GM12878 (cell line): ENCODE measurements around the gene MAPK1. TPM values are rescaled to one million over a fixed set of nuclear protein-coding genes. Genes with fewer than 3 reads are reported as not detected.

Source experiments
- ATAC-seq: fragments of 200-7000 bp; cut with Tn5 transposase; 3 replicates; pipeline ENCODE4 v1.9.1; 2020; ENCODE audit warnings: mild to moderate bottlenecking, moderate library complexity
- BruUV-seq: library from RNA; stranded (reverse); fragments of 400-500 nt; replicated peaks from 2 replicates; lab custom pipeline; 2021; lab: Mats Ljungman, UMichigan
- CTCF ChIA-PET: fragments of 300-600 bp; sonication (Branson Sonifier 250); formaldehyde crosslinking; extraction: SDS; loops from one replicate; lab custom pipeline; 2021; ENCODE audit warnings: inconsistent platforms; lab: Yijun Ruan, JAX
- POLR2A ChIA-PET: fragments of 350-600 bp; formaldehyde crosslinking; extraction: SDS; loops from one replicate; lab custom pipeline; 2021; ENCODE audit warnings: inconsistent platforms; lab: Charles Lee
- RAD21 ChIA-PET: fragments of 300-600 bp; sonication (Branson Sonifier 250); formaldehyde crosslinking; loops from one replicate; lab custom pipeline; 2023; ENCODE audit warnings: antibody characterized with exemption; ENCODE audit not compliant: unreplicated experiment; lab: Charles Lee
- SMC1A ChIA-PET: fragments of 300-600 bp; sonication (Branson Sonifier 250); formaldehyde crosslinking; loops from one replicate; lab custom pipeline; 2023; ENCODE audit not compliant: unreplicated experiment, uncharacterized antibody; lab: Charles Lee
- DNase-seq: peaks from one replicate; pipeline ENCODE4 v3.0.0-alpha.2; 2011; ENCODE audit warnings: low read depth, low spot score
- FAIRE-seq: peaks from 3 replicates; lab custom pipeline; 2011; peaks lifted over from hg19 to GRCh38; lab: Jason Lieb, UNC
- H2AFZ ChIP-seq: 2 replicates; pipeline ENCODE4 v1.6.0; 2011; ENCODE audit warnings: low read depth, low read length, control low read depth; ENCODE audit not compliant: control insufficient read depth
- H3K27ac ChIP-seq: 2 replicates; pipeline ENCODE4 v1.5.1; 2011; ENCODE audit warnings: control low read depth; ENCODE audit not compliant: control insufficient read depth, insufficient read depth
- H3K27me3 ChIP-seq, 2 experiments: replicated peaks in 1 of 2; 2 replicates each; pipeline versions ENCODE4 v1.6.0 to v1.6.1; 2011; ENCODE audit warnings: low read length in 1 of 2; ENCODE audit not compliant: control insufficient read depth in 2 of 2, insufficient read depth in 2 of 2
- H3K36me3 ChIP-seq, 2 experiments: 2 replicates each; pipeline ENCODE4 v1.5.1; 2011; ENCODE audit warnings: low read length in 1 of 2; ENCODE audit not compliant: control insufficient read depth in 2 of 2, insufficient read depth in 2 of 2
- H3K4me1 ChIP-seq: 2 replicates; pipeline ENCODE4 v1.6.1; 2011; ENCODE audit warnings: mild to moderate bottlenecking, low read length, moderate library complexity, mixed read lengths; ENCODE audit not compliant: control insufficient read depth, insufficient read depth
- H3K4me2 ChIP-seq: 2 replicates; pipeline ENCODE4 v1.6.0; 2011; ENCODE audit warnings: control low read depth; ENCODE audit not compliant: control insufficient read depth, insufficient read depth
- H3K4me3 ChIP-seq: fragments of 200-600 bp; sonication (generic); 2 replicates; pipeline ENCODE4 v1.5.1; 2016
- H3K79me2 ChIP-seq: 2 replicates; pipeline ENCODE4 v1.6.0; 2011; ENCODE audit warnings: low read length; ENCODE audit not compliant: control insufficient read depth, insufficient read depth
- H3K9ac ChIP-seq: 2 replicates; pipeline ENCODE4 v1.8.0; 2011; ENCODE audit warnings: low read length, control low read depth, mixed read lengths; ENCODE audit not compliant: control insufficient read depth, insufficient read depth
- H3K9me3 ChIP-seq: replicated peaks from 3 replicates; pipeline ENCODE4 v1.5.1; 2011; ENCODE audit warnings: mild to moderate bottlenecking, low read length; ENCODE audit not compliant: control insufficient read depth, insufficient read depth
- H4K20me1 ChIP-seq: 2 replicates; pipeline ENCODE4 v1.6.0; 2011; ENCODE audit not compliant: control insufficient read depth, insufficient read depth
- BCL11A ChIP-seq: IDR thresholded peaks from 2 replicates; pipeline ENCODE4 v1.6.1; 2011; ENCODE audit warnings: low read depth, low read length
- CBX3 ChIP-seq: fragments of 200-600 bp; sonication (generic); IDR thresholded peaks from 2 replicates; pipeline ENCODE4 v1.6.1; 2016; ENCODE audit warnings: low read depth, borderline replicate concordance
- CHD1 ChIP-seq: IDR thresholded peaks from 2 replicates; pipeline ENCODE4 v1.6.1; 2012; ENCODE audit warnings: low read depth, low read length, improper control_type of control experiment
- CHD4 ChIP-seq: fragments of 200-600 bp; sonication (generic); IDR thresholded peaks from 2 replicates; pipeline ENCODE4 v1.6.1; 2016; ENCODE audit warnings: mild to moderate bottlenecking
- ETV6 ChIP-seq, 2 experiments: fragments of 450-650 bp in 1 of 2; IDR thresholded peaks in 1 of 2; conservative IDR thresholded peaks in 1 of 2; 2 replicates each; pipeline ENCODE4 v1.6.1; 2014; ENCODE audit warnings: antibody characterized with exemption in 1 of 2, borderline replicate concordance in 1 of 2, low read depth in 1 of 2, mild to moderate bottlenecking in 1 of 2, moderate library complexity in 1 of 2
- FOXK2 ChIP-seq: fragments of 450-650 bp; IDR thresholded peaks from 2 replicates; pipeline ENCODE4 v1.6.1; 2017; ENCODE audit warnings: mild to moderate bottlenecking, moderate library complexity
- FOXM1 ChIP-seq: IDR thresholded peaks from 2 replicates; pipeline ENCODE4 v1.6.1; 2012; ENCODE audit warnings: low read depth, mild to moderate bottlenecking, inconsistent platforms, low read length, moderate library complexity
- HDAC2 ChIP-seq: fragments of 200-600 bp; sonication (generic); IDR thresholded peaks from 2 replicates; pipeline ENCODE4 v1.6.1; 2017
- NRF1 ChIP-seq: conservative IDR thresholded peaks from 2 replicates; pipeline ENCODE4 v1.6.1; 2011; ENCODE audit warnings: mild to moderate bottlenecking, low read depth, low read length, improper control_type of control experiment
- RELB ChIP-seq: fragments of 450-650 bp; IDR thresholded peaks from 2 replicates; pipeline ENCODE4 v1.6.1; 2017; ENCODE audit warnings: low read depth, mild to moderate bottlenecking, moderate library complexity
- RFX5 ChIP-seq: IDR thresholded peaks from 2 replicates; pipeline ENCODE4 v1.6.1; 2011; ENCODE audit warnings: low read depth, low read length, improper control_type of control experiment
- RUNX3 ChIP-seq: IDR thresholded peaks from 2 replicates; pipeline ENCODE4 v1.6.1; 2012; ENCODE audit warnings: low read length, inconsistent platforms
- WGBS: methylation state at CpG from one replicate; pipeline ENCODE4 v1.1.6; 2016; ENCODE audit warnings: low lambda C conversion rate; ENCODE audit not compliant: insufficient replicate concordance, insufficient coverage; ENCODE audit errors: missing lambda C conversion rate; 5-methylcytosine and 5-hydroxymethylcytosine counted together
- in situ Hi-C: fragments of 300-500 bp; cut with MboI; formaldehyde crosslinking; loops from 9 replicates; pipeline ENCODE4 v1.14.3; 2018; ENCODE audit warnings: mixed read lengths
- intact Hi-C: fragments of 100-400 bp; cut with micrococcal nuclease; formaldehyde crosslinking; loops from one replicate; pipeline ENCODE4 v1.14.2; 2022; ENCODE audit not compliant: unreplicated experiment
- polyA plus RNA-seq, 11 experiments: library from polyadenylated mRNA; depleted of rRNA in 4 of 11; unstranded in 6 of 11; stranded (reverse) in 5 of 11; fragments of >200 nt; fragmentation: Nextera tagmentation in 4 of 11; fragmentation: Illumina TruSeq in 1 of 11; extraction: Ambion mirVana in 4 of 11; extraction: Trizol in 1 of 11; gene quantifications; 1 replicate in 1 of 11; 2 replicates in 10 of 11; pipeline versions ENCODE4 v1.2.1 to v1.2.3, GENCODE V29; 2011 to 2016; ENCODE audit warnings: inconsistent platforms in 2 of 11, missing spikeins in 2 of 11, low read depth in 1 of 11
- total RNA-seq, 4 experiments: library from RNA; depleted of rRNA in 3 of 4; stranded (reverse); fragments of >200 nt in 3 of 4; fragmentation: Illumina TruSeq in 1 of 4; extraction: Trizol in 1 of 4; gene quantifications; 2 replicates each; pipeline versions ENCODE4 v1.2.1 to v1.2.3, GENCODE V29; 2013 to 2021

The MAPK1 gene
- total and polyA plus RNA-seq, 10 of the 15 experiments (the other 5 are each of a cell fraction or from before 2014, with no cell fraction given) = 7.0 to 123 (median 58.4) TPM

GRCh38 chr22:21739828-21740377 is 127.5 kb downstream of the MAPK1 start:
- Histone ChIP-seq H3K79me2 (no peaks in the 10 kb centered on the region), H3K27ac (no peak overlapping the region), H4K20me1 (no peaks in the 10 kb centered on the region), H3K4me1 (no peaks in the 10 kb centered on the region), H3K9me3 (no peaks in the 10 kb centered on the region), H3K9ac (no peak overlapping the region), H3K36me3 (no peaks in the 10 kb centered on the region), H3K27me3 (no peaks in the 10 kb centered on the region), H3K4me3 (no peak overlapping the region), H3K4me2 (no peak overlapping the region), H2AFZ (no peak overlapping the region)
- intact Hi-C loops = no loop called here
- ChIA-PET CTCF (no interaction called here), SMC1A (interaction anchor here (0.6 kb wide), 1 partner anchor 37 kb away, joined by 3 read pairs; no protein-coding TSS in a partner anchor), POLR2A (no interaction called here), RAD21 (no interaction called here)
- 36% methylated on average over 5 of the region's 5 CpGs for WGBS
- TF ChIP-seq FOXM1 = no peak
- TF ChIP-seq CHD4 = no peak
- no peak for TF ChIP-seq NRF1
- TF ChIP-seq CBX3 = no peak
- TF ChIP-seq RUNX3 = no peak
- TF ChIP-seq ETV6 (conservative IDR thresholded peaks at IDR 0.05 in 1 of 2, IDR thresholded peaks at IDR 0.05 in 1 of 2; ENCODE audit: borderline replicate concordance in 1 of 2, low read depth in 1 of 2) = no peak
- TF ChIP-seq RELB = no peak
- TF ChIP-seq FOXK2 = no peak
- no peak for TF ChIP-seq HDAC2
- TF ChIP-seq RFX5 = no peak
- TF ChIP-seq BCL11A = no peak
- TF ChIP-seq CHD1 = no peak
- BruUV-seq = no TSS peak
- in situ Hi-C loops = no loop called here
- FAIRE-seq (no peak), DNase-seq (no peak), ATAC-seq (no peak)
